ENCODE measurements around the gene CCDC92.

- no peak for TF ChIP-seq TAF1 (IDR thresholded peaks at IDR 0.05; ENCODE audit: low read depth)
- TF ChIP-seq MAX (IDR thresholded peaks at IDR 0.05): no peak
- TF ChIP-seq CREB1 (IDR thresholded peaks at IDR 0.05; ENCODE audit: low read depth): no peak
- TF ChIP-seq REST (IDR thresholded peaks at IDR 0.05; ENCODE audit: low read depth): no peak
- TF ChIP-seq NFIC (IDR thresholded peaks at IDR 0.05): no peak
- no peak for TF ChIP-seq EGR1 (IDR thresholded peaks at IDR 0.05)
- TF ChIP-seq USF1 (IDR thresholded peaks at IDR 0.05): no peak
- no peak for TF ChIP-seq TEAD4 (IDR thresholded peaks at IDR 0.05)
- TF ChIP-seq ZBTB7A (IDR thresholded peaks at IDR 0.05; ENCODE audit: low read depth): no peak
- TF ChIP-seq YY1 (IDR thresholded peaks at IDR 0.05; ENCODE audit: low read depth): no peak
- TF ChIP-seq FOXM1 (IDR thresholded peaks at IDR 0.05; ENCODE audit: borderline replicate concordance, low read depth): no peak
Measured at GRCh38 chr12:123928897-123929296, 43.7 kb downstream of the CCDC92 start.
